ENCODE data around the gene RPP14.

RPP14 gene

DNA sequence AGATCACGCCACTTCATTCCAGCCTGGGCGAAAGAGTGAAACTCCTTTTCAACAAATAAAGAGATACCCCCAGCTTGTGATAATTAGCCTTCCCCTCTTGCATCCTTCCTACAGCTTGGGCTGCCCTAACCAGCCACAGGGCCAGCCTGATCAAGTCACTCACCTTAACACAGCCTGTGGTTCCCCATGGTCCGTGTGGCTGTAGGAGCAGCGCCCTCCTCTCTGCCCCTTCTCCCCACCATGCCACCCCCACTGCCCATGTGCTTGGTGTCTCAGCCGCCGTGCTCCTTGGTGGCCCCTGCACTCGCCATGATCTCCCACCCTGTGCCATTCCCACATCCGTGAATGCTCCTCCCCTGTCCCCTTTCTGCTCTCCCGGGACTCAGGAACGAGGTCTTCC lies 13.2 kb upstream of the RPP14 start:
- DNase-seq: no peak

DNA sequence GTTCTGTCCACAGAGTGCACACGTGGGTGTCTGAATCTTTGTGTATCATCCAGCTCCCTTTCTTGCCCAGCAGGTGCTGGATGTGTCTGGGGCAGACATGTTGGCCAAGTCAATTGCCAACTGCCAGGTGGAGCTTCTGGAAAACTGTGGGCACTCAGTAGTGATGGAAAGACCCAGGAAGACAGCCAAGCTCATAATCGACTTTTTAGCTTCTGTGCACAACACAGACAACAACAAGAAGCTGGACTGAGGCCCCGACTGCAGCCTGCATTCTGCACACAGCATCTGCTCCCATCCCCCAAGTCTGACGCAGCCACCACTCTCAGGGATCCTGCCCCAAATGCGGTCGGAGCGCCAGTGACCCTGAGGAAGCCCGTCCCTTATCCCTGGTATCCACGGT lies 12.5 kb upstream of the RPP14 start:
- DNase-seq: no peak

DNA sequence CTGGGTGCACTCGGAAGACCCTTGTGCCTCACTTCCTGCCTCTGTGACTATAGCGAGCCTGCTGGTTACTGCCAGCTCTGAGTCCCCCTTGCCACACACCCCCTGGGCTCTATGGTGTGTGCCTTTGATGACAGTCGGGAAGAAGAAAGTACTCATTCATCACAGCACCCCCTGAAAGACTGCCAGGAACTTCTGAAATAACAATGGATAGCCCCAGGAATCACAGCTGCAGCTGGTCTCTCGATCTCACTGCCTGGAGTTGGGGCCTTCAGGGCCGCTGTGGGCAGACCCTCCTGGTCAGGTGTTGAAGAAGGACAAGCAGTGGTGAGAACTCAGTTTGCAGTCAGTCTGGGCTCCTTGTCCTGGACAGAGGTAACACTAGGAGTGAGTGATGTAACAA lies 9.8 kb upstream of the RPP14 start:
- DNase-seq: no peak

DNA sequence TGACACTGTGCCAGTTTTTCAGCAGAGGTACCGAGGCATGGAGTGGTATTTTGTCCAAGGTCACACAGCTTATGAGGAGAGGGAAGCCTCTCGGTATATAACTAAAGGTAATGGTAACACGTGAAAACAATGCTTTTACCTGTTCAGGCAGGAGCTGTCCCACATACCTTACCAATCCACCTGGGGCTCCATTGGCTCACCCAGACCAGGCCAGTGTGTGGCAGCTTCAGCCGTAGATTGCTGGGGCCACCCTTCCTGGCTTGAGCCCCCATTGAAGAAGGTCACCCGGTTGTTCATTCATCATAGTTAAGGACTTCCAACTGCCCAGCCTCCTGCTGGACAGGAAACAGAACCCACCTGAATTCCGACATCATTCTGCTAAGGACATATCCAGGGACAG lies 9.2 kb upstream of the RPP14 start:
- DNase-seq: no peak

DNA sequence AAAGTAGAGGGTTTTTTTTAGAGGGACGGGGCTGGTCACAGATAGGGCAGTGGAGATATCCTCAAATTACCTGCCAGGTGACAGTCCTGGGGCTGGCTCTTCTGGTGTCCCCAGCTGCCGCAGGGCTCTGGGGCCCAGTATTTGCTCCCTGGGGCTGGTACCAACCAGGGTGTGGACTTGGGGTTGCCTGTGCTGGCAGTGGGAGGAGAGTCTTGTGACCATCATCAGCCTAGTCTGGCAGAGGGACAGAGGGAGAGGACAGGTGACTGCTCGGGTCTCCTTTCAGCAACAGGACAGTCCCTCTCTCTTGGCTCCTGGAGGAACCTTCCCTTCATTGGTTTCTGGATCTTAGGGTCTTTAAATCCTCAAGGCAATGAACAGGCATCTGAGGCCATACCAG lies 7.9 kb upstream of the RPP14 start:
- DNase-seq: no peak

DNA sequence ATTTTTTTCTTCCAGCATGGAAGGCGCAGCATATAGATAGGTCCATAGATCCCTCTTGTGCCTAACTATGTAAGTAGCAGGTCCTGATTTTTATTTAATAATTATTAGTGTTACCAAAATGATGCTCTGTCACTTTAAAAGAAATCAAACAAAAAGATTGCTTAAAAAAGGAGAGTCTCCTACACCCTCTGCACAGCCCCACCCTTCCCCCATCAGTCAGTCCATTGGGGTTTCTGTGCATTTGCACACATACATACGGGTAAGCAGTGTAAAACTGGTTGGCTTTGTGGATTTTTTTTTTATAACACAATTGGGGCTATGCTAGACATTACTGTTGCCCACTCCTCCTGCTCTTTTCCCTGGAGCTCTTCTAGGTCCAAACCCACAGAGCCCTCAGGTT lies 7.0 kb upstream of the RPP14 start:
- DNase-seq: no peak

DNA sequence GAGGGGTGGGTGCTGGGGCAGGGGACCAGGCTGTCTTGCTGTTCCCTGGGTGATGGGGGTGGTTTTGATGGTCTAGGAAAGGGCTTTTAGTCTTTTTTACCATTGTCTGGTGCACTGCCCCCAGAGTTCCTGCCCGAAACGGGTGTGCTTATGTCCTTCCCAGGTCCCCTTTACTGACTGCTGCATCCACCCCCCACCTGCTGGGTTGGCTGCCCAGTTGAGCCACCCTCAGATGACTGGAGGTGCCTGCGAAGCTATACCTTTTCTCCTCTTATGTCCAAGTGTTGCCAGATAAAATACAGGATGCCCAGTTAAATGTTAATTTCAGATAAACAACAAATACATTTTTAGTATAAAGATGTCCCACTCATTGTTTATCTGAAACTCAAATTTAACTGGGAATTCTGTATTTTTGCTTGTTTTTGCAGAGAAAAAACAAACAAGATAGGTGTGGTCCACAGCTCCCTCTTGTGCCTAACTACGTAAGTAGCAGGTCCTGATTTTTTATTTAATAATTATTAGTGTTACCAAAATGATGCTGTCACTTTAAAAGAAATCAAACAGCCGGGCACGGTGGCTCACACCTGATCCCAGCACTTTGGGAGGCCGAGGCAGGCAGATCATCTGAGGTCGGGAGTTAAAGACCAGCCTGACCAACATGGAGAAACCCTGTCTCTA lies 6.1 kb upstream of the RPP14 start:
- DNase-seq: no peak

DNA sequence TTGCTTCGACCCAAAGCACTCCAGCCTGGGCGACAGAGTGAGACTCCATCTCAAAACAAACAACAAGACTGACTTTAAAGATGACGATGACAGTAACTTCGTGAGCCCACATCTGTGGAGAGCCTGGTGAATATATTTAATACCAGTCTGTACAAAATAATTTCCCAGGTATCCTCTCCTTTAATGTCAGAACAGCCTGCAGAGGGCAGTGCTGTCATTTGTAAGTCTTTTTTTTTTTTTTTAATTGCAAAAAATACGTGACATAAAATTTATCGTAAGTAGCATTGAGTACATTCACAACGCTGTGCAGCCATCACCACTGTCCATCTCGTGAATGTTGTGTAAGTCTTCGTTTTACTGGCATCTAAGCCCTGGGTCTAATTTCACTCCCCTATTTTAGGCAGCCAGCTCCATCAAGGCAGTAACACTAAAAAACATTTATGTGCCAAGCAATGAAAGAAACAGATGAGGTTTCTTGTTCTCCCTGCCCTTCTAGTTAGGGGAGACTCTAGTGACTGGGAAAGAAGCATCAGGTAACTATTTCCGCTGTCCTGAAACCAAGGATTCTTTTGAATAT lies 1.7 kb downstream of the RPP14 start:
- DNase-seq: peak; percentile 20

DNA sequence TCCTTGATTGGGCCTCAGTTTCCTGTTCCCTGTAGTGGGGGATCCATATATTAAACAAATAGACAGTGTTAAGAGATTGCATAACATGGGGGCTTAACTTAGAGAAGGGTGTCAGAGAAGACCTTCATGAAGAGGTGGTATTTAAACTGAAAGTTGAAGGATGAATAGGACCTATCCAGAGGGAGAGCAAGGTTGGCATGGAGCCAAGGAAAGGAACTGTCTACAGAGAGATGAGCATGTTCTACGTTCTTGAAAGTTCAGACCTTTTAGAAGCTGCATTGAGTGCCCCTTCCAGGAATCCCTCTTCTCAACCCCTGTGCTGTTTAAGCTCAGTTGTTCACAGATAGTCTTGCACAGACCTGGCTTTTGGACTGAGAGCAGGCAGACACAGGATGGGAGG lies 2.7 kb downstream of the RPP14 start:
- no peak for DNase-seq

DNA sequence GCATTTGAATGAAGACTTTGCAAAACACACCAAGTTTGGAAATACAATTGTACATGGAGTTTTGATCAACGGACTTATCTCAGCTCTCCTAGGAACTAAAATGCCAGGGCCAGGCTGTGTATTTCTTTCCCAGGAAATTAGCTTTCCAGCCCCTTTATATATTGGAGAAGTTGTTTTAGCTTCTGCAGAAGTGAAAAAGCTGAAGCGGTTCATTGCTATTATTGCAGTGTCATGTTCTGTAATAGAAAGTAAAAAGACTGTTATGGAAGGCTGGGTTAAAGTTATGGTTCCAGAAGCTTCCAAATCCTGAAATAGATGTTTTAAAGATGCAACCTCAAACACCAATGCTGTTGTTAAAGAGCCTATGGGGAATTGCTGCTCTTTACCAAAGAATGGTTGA lies 11.8 kb downstream of the RPP14 start:
- no peak for DNase-seq

DNA sequence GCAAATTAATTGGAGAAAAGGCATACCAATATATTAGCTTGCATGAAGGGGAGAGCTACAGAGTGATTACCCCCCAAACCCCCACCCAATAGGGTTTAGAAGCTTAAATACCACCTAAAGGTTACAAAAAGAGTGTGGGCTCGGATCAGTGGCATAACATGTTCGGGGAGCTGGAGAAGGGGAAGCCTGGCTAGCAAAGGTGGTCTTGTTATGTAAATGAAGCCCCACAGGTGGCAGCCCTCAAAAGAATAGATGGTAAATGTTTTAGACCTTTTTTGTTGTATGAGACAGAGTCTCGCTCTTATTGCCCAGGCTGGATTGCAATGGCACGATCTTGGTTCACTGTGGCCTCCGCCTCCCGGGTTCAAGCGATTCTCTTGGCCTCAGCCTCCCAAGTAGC lies 15.7 kb downstream of the RPP14 start:
- DNase-seq: no peak

DNA sequence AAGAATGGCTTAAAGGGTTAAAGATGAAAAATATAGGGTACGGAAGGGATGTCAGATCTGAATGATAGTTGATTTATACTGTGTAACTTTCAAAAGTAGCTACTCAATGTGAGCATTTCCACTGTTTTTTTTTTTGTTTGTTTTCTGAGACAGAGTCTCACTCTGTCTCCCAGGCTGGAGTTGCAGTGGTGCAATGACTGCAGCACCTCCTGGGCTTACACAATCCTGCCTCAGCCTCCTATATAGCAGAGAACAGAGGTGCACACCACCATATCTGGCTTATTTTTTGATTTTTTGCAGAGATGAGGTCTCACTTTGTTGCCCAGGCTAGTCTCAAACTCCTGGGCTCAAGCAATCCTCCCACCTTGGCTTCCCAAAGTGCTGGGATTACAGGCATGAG lies 16.7 kb downstream of the RPP14 start:
- DNase-seq: no peak

DNA sequence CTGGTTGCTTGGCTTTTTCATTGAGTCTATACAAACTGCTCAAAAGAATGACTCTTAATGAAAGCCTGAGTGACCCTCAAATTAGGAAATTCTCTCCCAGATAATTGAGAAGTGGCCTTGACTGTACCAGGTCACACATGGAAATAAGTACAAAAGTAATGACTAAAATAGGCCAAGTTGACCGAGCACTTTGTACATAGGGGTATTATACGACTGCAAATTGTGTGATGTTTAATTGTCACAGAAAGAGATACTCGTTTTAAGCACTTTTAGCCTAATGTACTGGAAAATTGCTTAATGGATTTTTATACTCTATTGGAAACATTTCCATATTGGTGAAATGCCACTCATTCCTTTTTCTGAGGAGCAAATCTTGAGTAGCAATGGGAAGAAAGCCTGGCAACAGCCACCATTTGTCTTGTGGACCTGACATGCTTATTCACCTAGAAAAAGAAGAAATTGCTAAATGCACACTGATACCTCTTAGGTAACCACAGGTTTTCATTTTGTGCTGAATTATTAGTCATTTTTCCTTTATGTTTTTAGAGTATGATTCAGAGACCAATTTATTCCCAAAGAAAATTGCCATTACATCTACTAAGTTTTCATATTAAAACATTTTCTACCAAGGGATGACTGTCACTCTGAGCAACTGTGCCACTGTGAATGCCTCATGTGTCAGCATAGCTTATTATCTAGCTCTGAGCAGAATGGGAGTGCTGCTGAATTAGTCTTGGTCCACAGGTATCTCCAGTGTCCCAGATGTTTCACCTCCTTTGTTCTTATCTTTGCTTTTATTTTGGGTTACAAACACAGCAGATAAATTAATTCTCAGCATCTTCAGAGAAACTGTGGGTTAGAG lies 17.7 kb downstream of the RPP14 start:
- DNase-seq: no peak

DNA sequence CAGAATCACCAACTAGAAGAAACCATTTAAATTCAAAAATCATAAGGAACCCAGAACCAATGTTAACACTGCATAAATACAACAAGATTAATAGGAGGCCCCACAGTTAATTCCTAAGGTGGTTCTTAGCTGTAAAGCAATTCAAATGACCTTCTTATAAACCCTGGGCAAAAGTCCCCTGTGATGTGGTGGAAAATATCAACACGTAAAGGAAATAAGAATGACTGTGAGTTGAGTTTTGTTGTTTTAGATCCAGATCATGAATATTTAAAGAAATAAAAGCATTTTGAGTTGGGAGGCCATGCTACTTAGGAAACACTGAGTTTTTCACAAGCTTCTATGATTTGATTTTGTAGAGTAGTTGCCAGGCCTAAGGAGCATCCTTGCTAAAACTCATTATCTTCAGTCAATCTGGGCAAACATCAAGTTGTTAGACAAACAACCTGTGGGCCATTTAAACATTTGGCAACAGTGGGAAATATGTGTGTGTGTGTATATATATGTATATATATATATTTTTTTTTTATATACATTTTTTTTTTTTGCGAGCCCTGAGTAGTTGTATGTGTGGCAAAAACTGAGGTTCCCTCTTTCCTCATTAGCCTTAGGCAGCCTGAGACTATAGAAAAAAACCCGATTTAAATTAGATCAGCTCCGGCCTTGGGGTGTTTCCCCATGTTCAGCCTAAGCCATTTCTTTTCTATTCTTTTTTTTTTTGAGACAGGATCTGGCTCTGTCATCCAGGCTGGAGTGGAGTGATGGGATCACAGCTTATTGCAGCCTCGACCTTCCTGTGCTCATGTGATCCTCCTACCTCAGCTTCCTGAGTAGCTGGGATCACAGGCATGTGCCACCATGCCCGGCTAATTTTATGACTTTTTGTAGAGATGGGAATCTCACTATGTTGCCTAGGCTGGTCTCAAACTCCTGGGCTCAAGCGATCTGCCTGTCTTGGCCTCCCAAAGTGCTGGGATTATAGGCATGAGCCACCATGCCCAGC lies 18.6 kb downstream of the RPP14 start:
- DNase-seq: no peak

DNA sequence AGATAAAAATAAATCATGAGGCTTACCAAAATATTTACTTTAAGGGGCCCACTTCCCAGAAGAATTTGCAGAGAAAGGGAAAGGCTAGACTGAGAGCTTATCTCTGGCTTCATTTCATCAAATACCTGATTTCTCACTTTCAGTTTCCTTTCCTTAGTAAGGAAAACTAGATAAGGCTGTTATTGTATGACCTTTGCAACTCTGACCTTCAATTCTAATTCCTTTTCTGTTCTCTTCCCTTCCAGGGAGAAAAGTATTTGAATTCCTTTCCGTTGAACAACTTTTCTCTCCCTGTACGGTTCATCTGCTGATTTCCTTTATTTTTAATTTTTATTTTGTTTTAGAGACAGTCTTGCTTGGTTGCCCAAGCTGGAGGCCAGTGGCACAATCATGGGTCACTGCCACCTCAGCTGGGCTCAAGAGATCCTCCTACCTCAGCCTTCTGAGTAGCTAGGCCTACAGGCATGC lies 19.5 kb downstream of the RPP14 start:
- no peak for DNase-seq

DNA sequence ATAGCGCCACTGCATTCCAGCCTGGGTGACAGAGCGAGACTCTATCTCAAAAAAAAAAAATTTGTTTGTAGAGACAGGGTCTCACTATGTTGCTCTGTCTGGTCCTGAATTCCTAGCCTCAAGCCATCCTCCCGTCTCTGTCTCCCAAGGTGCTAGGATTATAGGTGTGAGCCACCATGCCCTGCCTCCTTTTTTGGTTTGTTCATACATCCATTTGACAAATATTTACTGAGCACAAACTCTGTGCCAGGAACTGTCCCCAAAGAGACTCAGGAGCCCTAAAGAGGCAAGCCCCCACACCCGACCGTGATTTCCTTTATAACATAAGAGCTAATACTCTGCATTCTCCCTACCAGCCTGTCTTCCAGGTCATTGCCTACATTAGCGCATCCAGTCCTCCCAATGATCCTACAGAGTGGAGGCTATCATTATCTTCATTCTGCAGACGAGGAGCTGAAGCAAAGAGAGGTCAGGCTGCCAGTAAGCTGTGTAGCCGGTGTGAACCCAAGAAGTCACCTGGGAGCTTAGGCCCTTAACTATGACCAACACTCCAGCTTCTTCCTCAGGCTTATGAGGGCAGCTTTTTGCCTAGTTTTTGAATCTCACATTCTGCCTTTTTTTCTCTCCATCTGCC lies 20.3 kb downstream of the RPP14 start:
- no peak for DNase-seq

DNA sequence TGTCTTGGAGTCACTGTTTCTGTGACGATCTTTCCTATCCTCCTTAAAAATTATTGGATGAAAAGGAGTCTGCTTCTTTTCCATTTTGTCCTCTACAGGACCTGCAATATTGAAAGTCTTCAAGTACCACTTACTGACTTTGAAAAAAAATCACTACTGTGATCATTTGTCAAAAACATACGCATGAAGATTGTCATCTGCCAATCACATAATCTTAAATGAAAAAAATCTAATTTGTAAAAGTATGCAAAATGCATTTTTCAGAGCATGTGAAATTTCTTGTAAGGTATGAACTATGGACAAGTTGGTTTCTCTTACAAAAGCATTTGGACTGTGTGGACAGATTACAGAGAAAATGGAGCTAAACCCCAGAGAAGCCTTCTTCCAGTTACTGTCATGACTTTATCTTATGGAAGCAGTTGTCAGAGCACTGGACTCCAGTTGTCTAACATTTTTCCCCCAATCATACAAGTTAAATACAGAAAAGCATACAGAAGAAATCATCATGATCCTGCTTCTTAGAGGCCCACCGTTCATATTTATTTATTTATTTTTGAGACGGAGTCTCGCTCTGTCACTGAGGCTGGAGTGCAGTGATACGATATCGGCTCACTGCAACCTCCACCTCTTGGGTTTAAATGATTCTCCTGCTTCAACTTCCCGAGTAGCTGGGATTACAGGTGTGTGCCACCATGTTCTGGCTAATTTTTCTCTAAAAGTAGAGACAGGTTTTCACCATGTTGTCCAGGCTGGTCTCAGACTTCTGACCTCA lies 23.3 kb downstream of the RPP14 start:
- DNase-seq: no peak

DNA sequence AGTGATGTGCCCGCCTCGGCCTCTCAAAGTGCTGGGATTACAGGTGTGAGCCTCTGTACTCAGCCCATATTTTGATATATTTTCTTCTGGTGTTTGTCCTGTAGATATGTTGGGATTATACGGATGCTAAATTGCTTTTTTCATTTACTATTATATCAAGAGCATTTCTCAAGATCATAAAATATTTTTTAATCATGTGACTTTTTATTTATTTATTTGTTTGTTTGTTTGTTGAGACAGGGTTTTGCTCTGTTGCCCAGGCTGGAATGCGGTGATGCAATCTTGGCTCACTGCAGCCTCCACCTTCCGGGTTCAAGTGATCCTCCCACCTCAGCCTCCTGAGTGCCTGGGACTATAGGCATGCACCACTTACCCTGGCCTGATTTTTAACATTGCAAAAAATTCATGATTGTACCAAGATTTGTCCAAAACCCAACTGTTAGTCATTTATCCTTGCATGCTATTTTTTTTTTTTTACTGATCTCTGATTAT lies 23.9 kb downstream of the RPP14 start:
- DNase-seq: no peak

DNA sequence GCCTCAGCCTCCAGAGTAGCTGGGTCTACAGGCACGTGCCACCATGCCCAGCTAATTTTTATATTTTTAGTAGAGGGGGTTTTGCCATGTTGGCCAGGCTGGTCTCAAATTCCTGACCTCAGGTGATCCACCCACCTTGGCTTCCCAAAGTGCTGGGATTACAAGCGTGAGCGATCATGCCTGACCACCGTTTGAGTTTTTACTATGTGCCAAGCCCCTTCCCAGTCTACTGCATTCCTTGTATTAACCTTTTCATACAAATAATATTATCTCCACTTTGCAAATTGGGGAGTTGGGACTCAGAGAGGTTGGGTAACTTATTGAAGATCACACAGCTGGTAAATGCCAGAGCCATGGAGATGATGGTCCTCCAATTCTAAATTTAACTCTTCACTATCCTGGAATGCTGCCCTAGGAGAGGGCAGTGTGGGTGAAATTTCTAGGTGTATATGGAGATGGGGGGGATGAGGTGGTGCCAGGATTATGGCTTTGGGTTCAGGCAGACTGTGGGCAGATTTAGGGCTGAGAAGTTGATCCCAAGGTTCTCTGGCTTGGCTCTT lies 25.6 kb downstream of the RPP14 start:
- DNase-seq: no peak

DNA sequence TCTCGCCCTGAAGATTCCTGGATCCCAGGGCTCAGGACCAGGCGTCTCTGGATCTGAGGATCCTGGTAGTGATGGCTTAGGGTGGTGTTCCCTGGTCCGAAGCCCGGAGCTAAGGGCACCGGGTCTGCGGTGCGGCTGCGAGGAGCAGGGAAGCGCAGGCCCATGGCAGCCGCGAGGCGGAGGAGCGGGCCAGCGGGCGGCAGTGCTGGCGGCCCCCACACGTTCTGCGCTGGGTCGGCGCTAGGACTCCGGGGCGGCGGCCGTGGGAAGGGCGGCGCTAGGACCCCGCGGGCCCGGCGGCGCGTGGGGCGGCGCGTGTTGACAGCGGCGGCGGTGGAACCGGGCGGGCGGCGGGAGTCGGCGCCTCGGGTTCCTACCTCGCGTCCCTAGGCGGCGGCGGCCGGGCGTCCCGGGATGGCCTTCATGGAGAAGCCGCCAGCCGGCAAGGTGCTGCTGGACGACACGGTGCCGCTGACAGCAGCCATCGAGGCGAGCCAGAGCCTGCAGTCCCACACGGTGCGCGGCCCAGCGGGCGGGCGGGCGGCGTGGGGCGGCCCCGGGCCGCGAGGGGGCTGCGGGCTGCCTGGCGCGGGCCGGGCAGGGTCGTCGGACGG lies 26.6 kb downstream of the RPP14 start, which contains the start of gene PXK:
Gene PXK, plus strand, starts transcription at position 318 of the 614 bp plus-strand sequence. Its CDS starts 97 bp downstream, at position 415.
- peak; percentile 78 for DNase-seq
